Stimulated activated CD4-positive, alpha-beta T cell treated with anti-CD3 and anti-CD28 coated beads, Interleukin-12 subunit alpha, Interleukin-12 subunit beta, amount 100 ng/mL, for 48 hours (primary cell): ENCODE data around the gene C1orf146.
"Not testable (repeated sequence)": the region's sequence is repeated elsewhere in the genome, so short reads cannot be mapped to it uniquely, and the experiment has no call there.

Experiments
- DNase-seq, 3 donors: peaks; one replicate each; pipeline ENCODE4 v3.0.0-alpha.2; 2020; ENCODE audit warnings: low read depth in 2 of 3, low spot score in 1 of 3

C1orf146 gene

DNA sequence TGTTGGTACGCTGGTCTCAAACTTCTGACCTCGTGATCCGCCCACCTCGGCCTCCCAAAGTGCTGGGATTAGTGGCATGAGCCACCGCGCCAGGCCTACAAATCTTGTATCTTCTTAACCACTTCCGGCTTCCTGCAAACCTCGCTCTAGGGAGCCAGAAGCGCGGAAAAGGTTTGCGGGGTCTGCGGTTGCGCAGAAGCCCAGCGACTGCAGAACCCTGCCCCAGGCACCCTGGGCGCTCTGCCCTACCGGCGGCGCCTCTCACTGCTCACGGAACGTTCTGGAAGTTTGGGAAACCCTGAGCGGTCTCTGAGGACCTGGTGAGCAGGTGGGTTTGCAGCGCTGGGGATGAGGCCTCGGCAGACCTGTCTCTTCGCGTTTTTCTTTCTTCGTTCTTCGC, at the start of gene C1orf146:
Gene C1orf146 (plus strand): TSS at position 195 of the 400 bp plus-strand sequence. CDS start 13,506 bp downstream, outside the sequence.
- DNase-seq = no peak

GRCh38 chr1:92168657-92169056, 49.1 kb upstream of the C1orf146 start:
- DNase-seq = no peak

- no peak for DNase-seq
Observed at GRCh38 chr1:92169214-92170005, 48.3 kb upstream of the C1orf146 start.

DNA sequence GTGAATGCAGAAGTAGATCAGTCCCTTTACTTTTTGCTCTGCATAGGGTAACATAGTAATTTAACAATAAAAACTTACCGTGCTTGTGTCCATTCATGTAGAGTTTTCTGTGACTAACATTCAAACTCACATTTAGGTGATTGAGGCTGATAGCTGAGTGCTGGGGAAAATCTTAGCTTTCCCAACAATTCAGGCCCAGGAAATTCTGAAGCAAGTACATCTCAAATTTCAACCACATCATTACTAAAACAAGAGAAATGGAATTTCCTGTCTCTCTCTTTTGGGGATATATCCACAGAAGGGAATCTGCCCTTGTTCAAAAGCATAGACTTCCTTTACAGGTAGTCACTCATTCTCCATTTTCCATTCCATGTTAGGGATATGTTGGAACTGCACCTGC, 33.1 kb upstream of the C1orf146 start:
- DNase-seq = no peak

GRCh38 chr1:92186081-92186480, 31.6 kb upstream of the C1orf146 start:
- no peak for DNase-seq

GRCh38 chr1:92188436-92189255, 29.1 kb upstream of the C1orf146 start:
- DNase-seq = no peak

DNA sequence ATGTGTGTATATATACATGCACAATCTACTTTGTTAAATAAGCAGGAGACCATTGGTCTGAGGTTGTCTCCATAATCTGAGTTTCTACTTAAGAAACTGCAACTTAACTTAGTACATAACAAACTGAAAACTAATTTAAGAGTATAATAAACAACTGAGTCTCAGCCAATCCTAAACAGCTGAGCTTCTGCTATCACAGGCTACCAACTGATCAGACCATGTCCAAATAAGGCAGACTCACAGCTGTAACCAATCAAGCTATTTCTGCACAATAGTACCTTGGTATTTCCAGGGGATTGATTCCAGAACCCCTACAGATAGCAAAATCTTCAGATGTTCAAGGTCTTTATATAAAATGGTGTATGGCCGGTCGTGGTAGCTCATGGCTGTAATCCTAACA, 26.0 kb upstream of the C1orf146 start:
- no peak for DNase-seq

- no peak for DNase-seq
Observed at GRCh38 chr1:92192246-92192645, 25.5 kb upstream of the C1orf146 start.

DNA sequence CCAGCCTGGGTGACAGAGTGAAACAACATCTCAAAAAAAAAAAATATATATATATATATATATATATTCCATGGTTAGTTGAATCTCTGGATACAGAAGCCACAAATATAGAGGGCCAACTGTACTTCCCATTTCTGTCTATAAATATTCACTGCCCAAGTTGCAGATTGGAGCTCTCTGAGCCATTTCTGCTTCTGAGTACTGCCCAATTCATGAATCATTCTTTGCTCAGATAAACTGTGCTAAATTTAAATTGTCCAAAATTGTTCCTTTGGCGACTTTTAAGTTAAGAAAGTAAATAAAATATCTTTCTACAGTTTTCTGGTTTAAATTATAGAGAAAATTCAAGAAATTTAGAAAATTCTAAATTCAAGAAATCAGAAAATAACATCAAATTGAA, 23.2 kb upstream of the C1orf146 start:
- DNase-seq = no peak

DNA sequence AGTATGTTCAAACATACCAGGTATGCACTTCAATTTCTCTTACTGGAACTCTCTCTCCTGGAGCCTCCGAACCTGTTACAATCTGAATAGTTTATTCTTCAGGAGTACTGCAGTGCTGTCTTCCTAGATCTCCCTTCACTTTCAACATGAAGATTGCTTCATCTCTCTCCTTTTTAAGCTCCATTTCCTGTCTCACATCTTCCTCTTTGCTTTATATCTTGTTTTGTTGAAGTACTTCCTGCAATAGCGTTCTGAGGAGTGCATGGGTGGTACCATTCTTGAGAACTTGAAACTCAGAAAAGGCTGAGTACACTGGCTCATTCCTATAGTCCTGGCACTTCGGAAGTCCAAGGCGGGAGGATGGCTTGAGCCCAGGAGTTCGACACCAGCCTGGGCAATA, 15.7 kb upstream of the C1orf146 start:
- no peak for DNase-seq

GRCh38 chr1:92203105-92203504, 14.6 kb upstream of the C1orf146 start:
- DNase-seq = no peak

DNA sequence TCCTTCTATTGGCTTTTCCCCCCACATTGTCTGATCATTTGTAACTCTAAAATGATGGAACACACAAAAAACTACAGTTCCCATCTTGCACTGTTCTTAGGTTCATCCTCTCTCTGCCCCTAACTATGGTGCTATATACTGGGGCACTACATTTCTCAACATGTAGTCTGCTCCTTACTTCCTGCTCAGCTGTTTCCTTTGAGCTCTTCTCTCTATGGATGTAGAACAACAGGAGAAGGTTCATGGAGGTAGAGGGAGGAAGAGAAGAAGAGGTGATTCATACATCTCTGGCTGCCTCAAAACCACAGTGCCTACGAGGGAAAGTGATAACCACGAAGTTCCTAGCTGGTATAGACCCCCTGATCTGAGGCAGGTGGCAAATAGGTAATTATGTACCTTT, 7.0 kb upstream of the C1orf146 start:
- DNase-seq = no peak

DNA sequence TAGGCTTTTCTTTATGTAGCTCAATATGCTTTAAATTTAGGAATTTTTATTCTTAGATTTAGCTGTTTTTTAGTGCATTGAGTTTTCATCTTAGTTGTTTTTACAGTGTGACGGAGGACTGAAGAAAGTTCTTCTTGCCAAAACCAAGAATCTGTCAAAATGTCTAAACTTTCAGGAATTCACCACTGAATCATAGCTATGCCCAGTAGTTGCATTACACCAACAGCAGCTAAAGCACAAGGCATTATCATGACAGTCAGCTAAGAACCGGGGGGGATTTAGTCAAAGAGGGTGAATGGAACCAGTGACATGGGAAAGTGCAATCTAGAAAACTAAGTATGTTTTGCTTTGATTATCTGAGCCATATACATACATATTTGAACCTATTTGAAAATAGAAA, 6.5 kb upstream of the C1orf146 start:
- no peak for DNase-seq

GRCh38 chr1:92218559-92218958, 844 bp downstream of the C1orf146 start:
- DNase-seq = no peak

DNA sequence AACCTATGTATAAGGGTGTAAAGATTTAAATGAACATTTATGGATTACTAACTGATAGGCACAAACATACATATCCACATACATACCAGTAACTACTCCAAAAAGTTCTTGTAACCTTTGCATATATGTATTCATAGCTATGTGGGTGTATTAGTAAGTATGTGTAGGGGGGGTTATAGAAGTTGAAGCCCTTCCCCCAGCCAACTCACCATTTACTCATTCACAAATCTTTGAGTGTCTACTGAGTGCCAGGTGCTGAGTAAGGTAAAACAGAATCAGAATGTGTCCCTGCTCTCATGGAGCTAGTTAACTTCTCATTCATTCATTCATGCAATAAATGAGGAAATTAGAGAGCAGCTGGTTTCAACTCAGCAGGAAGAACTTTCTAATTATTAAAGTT, 1.3 kb downstream of the C1orf146 start:
- no peak for DNase-seq

- no peak for DNase-seq
Observed at GRCh38 chr1:92228401-92228800, 10.7 kb downstream of the C1orf146 start.

DNA sequence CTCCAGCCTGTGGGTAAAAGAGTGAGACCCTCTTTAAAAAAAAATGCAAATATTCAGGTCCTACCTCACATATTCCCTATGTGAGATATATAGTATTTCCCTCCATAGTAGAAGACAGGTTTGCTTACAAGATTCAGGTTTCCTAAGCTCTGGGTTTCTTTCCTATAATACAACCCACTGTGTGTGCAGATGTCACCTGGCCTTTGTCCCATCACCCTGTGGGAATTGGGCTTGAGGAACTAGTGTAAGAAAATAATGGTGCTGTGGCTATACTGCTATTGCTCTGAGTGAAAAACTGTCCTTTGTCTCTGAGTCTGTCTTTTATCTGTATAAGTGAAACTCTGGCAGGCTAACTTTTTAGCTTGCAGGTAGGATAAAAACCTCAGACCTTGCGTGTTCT, 13.0 kb downstream of the C1orf146 start:
- DNase-seq = no peak

GRCh38 chr1:92240034-92240433, 22.3 kb downstream of the C1orf146 start:
- no peak for DNase-seq

DNA sequence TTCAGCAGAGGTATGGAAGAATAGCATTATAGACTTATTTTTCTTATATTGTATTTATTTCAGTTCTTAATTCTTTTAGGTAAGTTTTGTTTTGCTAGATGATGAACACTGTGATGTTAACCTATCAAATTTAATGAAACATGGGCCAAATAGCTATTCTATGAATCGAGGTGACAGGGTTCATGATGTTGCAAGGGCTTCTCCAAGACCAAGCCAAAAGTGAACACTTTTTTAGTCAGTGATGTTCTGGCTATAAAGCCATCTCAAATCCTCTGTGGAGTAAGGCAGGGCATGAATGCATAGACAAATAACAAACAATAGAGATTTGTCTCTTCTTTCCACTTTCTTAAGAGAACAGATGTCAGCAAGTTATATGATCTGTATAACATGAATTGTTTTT, 26.7 kb downstream of the C1orf146 start:
- no peak for DNase-seq

GRCh38 chr1:92254714-92255113, 37.0 kb downstream of the C1orf146 start:
- DNase-seq = not testable (repeated sequence)

- no peak for DNase-seq
Observed at GRCh38 chr1:92259350-92259749, 41.6 kb downstream of the C1orf146 start.

DNA sequence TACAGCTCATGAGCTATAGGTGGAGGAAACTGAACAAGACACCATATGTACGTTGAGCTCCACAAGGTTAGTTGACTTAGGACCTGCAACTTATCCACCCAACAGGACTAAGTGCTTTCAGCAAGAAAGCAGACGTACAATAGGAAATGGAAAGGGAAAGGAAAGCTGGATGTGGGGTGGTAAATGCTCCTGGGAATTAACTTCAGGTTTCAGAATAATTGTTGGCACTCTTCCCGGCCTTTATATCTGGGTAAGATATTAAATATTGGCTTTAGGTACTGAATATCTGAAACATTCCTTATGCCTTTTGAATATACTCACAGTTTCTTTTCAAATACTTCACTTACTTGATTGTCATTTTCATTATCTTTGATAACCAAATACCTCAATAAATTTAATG, 44.8 kb downstream of the C1orf146 start:
- DNase-seq = no peak
